Endothelial cell of umbilical vein (primary cell): ENCODE measurements around the gene SCARF2. TPM values are rescaled to one million over a fixed set of nuclear protein-coding genes. Genes with fewer than 3 reads are reported as not detected.

ENCODE experiments used
- BruUV-seq: library from RNA; stranded (reverse); fragments of 400-500 nt; replicated peaks from 2 replicates; lab custom pipeline; 2021; lab: Mats Ljungman, UMichigan
- CTCF ChIA-PET: fragments of 300-600, 350-600 bp; sonication (Branson Sonifier 250); formaldehyde crosslinking; loops from one replicate; lab custom pipeline; 2021; ENCODE audit warnings: antibody characterized with exemption, inconsistent platforms; lab: Charles Lee
- POLR2A ChIA-PET: fragments of 300-600, 350-600 bp; sonication (Branson Sonifier 250); formaldehyde crosslinking; loops from one replicate; lab custom pipeline; 2021; ENCODE audit warnings: antibody characterized with exemption, inconsistent platforms; lab: Charles Lee
- DNase-seq: peaks from one replicate; pipeline ENCODE4 v3.0.0-alpha.2; 2011; ENCODE audit warnings: low read depth, low spot score
- FAIRE-seq: peaks from 2 replicates; lab custom pipeline; 2011; peaks lifted over from hg19 to GRCh38; lab: Jason Lieb, UNC
- H2AFZ ChIP-seq: 2 replicates; pipeline ENCODE4 v1.6.0; 2012; ENCODE audit warnings: low read depth, low read length, control low read depth, inconsistent platforms
- H3K27ac ChIP-seq: 2 replicates; pipeline ENCODE4 v1.5.1; 2011; ENCODE audit warnings: low read depth, mild to moderate bottlenecking, control low read depth, low read length, moderate library complexity; ENCODE audit not compliant: insufficient read depth
- H3K27me3 ChIP-seq, 2 experiments: 2 replicates each; pipeline versions ENCODE4 v1.6.0 to v1.6.1; 2011; ENCODE audit warnings: low read length in 2 of 2, mixed read lengths in 1 of 2; ENCODE audit not compliant: control insufficient read depth in 2 of 2, insufficient read depth in 2 of 2
- H3K36me3 ChIP-seq, 2 experiments: 2 replicates in 1 of 2; 3 replicates in 1 of 2; pipeline ENCODE4 v1.5.1; 2011; ENCODE audit warnings: low read length in 2 of 2, mild to moderate bottlenecking in 1 of 2, moderate library complexity in 1 of 2; ENCODE audit not compliant: control insufficient read depth in 2 of 2, insufficient read depth in 2 of 2; ENCODE audit errors: extremely low read depth in 1 of 2
- H3K4me1 ChIP-seq: 3 replicates; pipeline ENCODE4 v1.5.1; 2011; ENCODE audit warnings: mild to moderate bottlenecking, low read length; ENCODE audit not compliant: control insufficient read depth, insufficient read depth; ENCODE audit errors: extremely low read depth
- H3K4me2 ChIP-seq: 2 replicates; pipeline ENCODE4 v1.6.1; 2011; ENCODE audit warnings: low read length, control low read depth, mixed read lengths; ENCODE audit not compliant: insufficient read depth
- H3K4me3 ChIP-seq, 3 experiments: fragments of 200-600 bp in 1 of 3; sonication (generic), shearing (Covaris generic) in 1 of 3; replicated peaks in 1 of 3; 2 replicates each; pipeline ENCODE4 v1.5.1; 2011 to 2016; ENCODE audit warnings: control low read depth in 3 of 3, low read length in 3 of 3, mild to moderate bottlenecking in 2 of 3, inconsistent platforms in 1 of 3, low read depth in 1 of 3, moderate library complexity in 1 of 3; ENCODE audit not compliant: insufficient read depth in 1 of 3
- H3K79me2 ChIP-seq: 2 replicates; pipeline ENCODE4 v1.6.0; 2012; ENCODE audit warnings: low read length, inconsistent platforms; ENCODE audit not compliant: control insufficient read depth, insufficient read depth
- H3K9ac ChIP-seq: replicated peaks from 2 replicates; pipeline ENCODE3; 2011; ENCODE audit warnings: low read length, control low read depth; ENCODE audit not compliant: insufficient read depth; ENCODE audit errors: extremely low read depth
- H3K9me1 ChIP-seq: replicated peaks from 3 replicates; pipeline ENCODE4 v1.6.0; 2011; ENCODE audit warnings: mild to moderate bottlenecking, low read length; ENCODE audit not compliant: control insufficient read depth, insufficient read depth; ENCODE audit errors: extremely low read depth
- H3K9me3 ChIP-seq: replicated peaks from 2 replicates; pipeline ENCODE4 v1.5.1; 2012; ENCODE audit warnings: low read length, inconsistent platforms; ENCODE audit not compliant: control insufficient read depth, insufficient read depth
- H4K20me1 ChIP-seq: replicated peaks from 2 replicates; pipeline ENCODE3; 2011; ENCODE audit warnings: mild to moderate bottlenecking, low read length; ENCODE audit not compliant: control insufficient read depth, insufficient read depth; ENCODE audit errors: extremely low read depth
- CTCF ChIP-seq, 2 donors: IDR thresholded peaks; 1 replicate in 1 of 2; 2 replicates in 1 of 2; pipeline ENCODE4 v1.5.1; 2011; ENCODE audit warnings: low read length in 2 of 2, mild to moderate bottlenecking in 2 of 2, moderate library complexity in 2 of 2, control low read depth in 1 of 2, inconsistent platforms in 1 of 2, low read depth in 1 of 2; ENCODE audit not compliant: insufficient read depth in 1 of 2; ENCODE audit errors: extremely low read depth in 1 of 2
- EZH2 ChIP-seq: IDR thresholded peaks from 2 replicates; pipeline ENCODE4 v1.6.1; 2012; ENCODE audit warnings: borderline replicate concordance, low read depth, mild to moderate bottlenecking, moderate library complexity, low read length, inconsistent platforms; ENCODE audit not compliant: severe bottlenecking
- FOS ChIP-seq: IDR thresholded peaks from 2 replicates; pipeline ENCODE4 v1.6.1; 2011; ENCODE audit warnings: mild to moderate bottlenecking, low read length, moderate library complexity, borderline replicate concordance; ENCODE audit not compliant: insufficient read depth
- GATA2 ChIP-seq: IDR thresholded peaks from 2 replicates; pipeline ENCODE4 v1.7.0; 2011; ENCODE audit warnings: low read depth, mild to moderate bottlenecking, moderate library complexity, mixed read lengths, low read length; ENCODE audit not compliant: insufficient read length, insufficient read depth
- JUN ChIP-seq: IDR thresholded peaks from 2 replicates; pipeline ENCODE4 v1.6.1; 2011; ENCODE audit warnings: borderline replicate concordance, low read depth; ENCODE audit not compliant: insufficient read length, insufficient read depth
- MAX ChIP-seq: IDR thresholded peaks from 2 replicates; pipeline ENCODE4 v1.6.1; 2011; ENCODE audit not compliant: insufficient read depth, insufficient read length
- MYC ChIP-seq: IDR thresholded peaks from one replicate; pipeline ENCODE4 v1.6.1; 2011; ENCODE audit warnings: mild to moderate bottlenecking, low read depth, low read length
- POLR2A ChIP-seq: IDR thresholded peaks from 2 replicates; pipeline ENCODE4 v1.6.1; 2012; ENCODE audit warnings: low read depth, mild to moderate bottlenecking, control low read depth, low read length
- POLR2AphosphoS5 ChIP-seq: IDR thresholded peaks from 2 replicates; pipeline ENCODE4 v1.6.1; 2012; ENCODE audit warnings: low read depth, mild to moderate bottlenecking, control low read depth, low read length, moderate library complexity; ENCODE audit not compliant: insufficient read depth
- dilution Hi-C: fragments of 300-500 bp; cut with MboI; formaldehyde crosslinking; loops from one replicate; pipeline ENCODE4 v1.15.0; 2019; ENCODE audit warnings: low sequenced_read_pairs; ENCODE audit not compliant: extremely low pct_ligation_motif_present
- intact Hi-C: fragments of 100-400 bp; cut with micrococcal nuclease; formaldehyde crosslinking; loops from one replicate; pipeline ENCODE4 v1.10.0; 2022
- polyA plus RNA-seq, 4 experiments: library from polyadenylated mRNA; depleted of rRNA in 3 of 4; stranded (reverse) in 3 of 4; unstranded in 1 of 4; fragments of >200 nt; gene quantifications; 2 replicates each; pipeline versions ENCODE4 v1.2.1 to v1.2.3, GENCODE V29; 2011 to 2012; ENCODE audit warnings: missing spikeins in 1 of 4
- total RNA-seq: library from RNA; stranded (reverse); gene quantifications from 2 replicates; pipeline ENCODE4 v1.2.3, GENCODE V29; 2021

Gene SCARF2
- total and polyA plus RNA-seq, 2 donors (not counting 3 experiments of a cell fraction or from before 2014, with no cell fraction given) = 15.7 to 20.1 TPM

GRCh38 chr22:20391222-20391621 is 46.4 kb downstream of the SCARF2 start:
- H3K4me1 ChIP-seq = peaks cover 7% of the 10 kb centered on the region
- H4K20me1 ChIP-seq = no peaks in the 10 kb centered on the region
- H3K4me2 ChIP-seq = no peak overlapping the region
- TF ChIP-seq CTCF (IDR thresholded peaks at IDR 0.05; ENCODE audit: extremely low read depth in 1 of 2, insufficient read depth in 1 of 2, low read depth in 1 of 2, low read length in 2 of 2) (no peak), JUN (no peak), MYC (no peak)
- H3K27me3 ChIP-seq = peaks cover 8 to 18% of the 10 kb centered on the region in 2 experiments
- no peak overlapping the region for H3K27ac ChIP-seq
- no peak for DNase-seq
- dilution Hi-C loops (no loop called here), intact Hi-C loops (no loop called here)
- H3K9ac ChIP-seq = no peak overlapping the region
- BruUV-seq = no TSS peak
- H3K36me3 ChIP-seq = no peaks in the 10 kb centered on the region
- CTCF ChIA-PET = no interaction called here
- no peak overlapping the region for H3K4me3 ChIP-seq
- POLR2A ChIA-PET = interaction anchor here (0.6 kb wide), 1 partner anchor 87 kb away, joined by 4 read pairs; no protein-coding TSS in a partner anchor
- no peak for FAIRE-seq
- peaks cover 2% of the 10 kb centered on the region for H3K79me2 ChIP-seq
- no peaks in the 10 kb centered on the region for H3K9me1 ChIP-seq
- H3K9me3 ChIP-seq = no peaks in the 10 kb centered on the region
- H2AFZ ChIP-seq = no peak overlapping the region

GRCh38 chr22:20390394-20390907 is 47.2 kb downstream of the SCARF2 start:
- Histone ChIP-seq H3K9me3 (no peaks in the 10 kb centered on the region), H3K9ac (no peak overlapping the region), H3K27ac (no peak overlapping the region), H3K27me3 (peaks cover 8 to 25% of the 10 kb centered on the region in 2 experiments), H3K4me1 (peaks cover 7% of the 10 kb centered on the region), H3K9me1 (no peaks in the 10 kb centered on the region), H4K20me1 (no peaks in the 10 kb centered on the region), H3K79me2 (peaks cover 2% of the 10 kb centered on the region), H3K36me3 (no peaks in the 10 kb centered on the region), H3K4me2 (no peak overlapping the region), H2AFZ (no peak overlapping the region), H3K4me3 (no peak overlapping the region)
- ChIA-PET CTCF (no interaction called here), POLR2A (no interaction called here)
- DNase-seq = no peak
- no peak for FAIRE-seq
- dilution Hi-C loops = no loop called here
- BruUV-seq = no TSS peak
- intact Hi-C loops = no loop called here
- TF ChIP-seq GATA2 = no peak
- no peak for TF ChIP-seq POLR2AphosphoS5
- no peak for TF ChIP-seq MYC
- TF ChIP-seq FOS = no peak
- TF ChIP-seq CTCF (IDR thresholded peaks at IDR 0.05; ENCODE audit: extremely low read depth in 1 of 2, insufficient read depth in 1 of 2, low read depth in 1 of 2, low read length in 2 of 2) = no peak
- no peak for TF ChIP-seq JUN
- no peak for TF ChIP-seq POLR2A
- no peak for TF ChIP-seq EZH2
- TF ChIP-seq MAX = no peak
